Peyer's patch (tissue), 4 donors: ENCODE data around the gene CACHD1. TPM values are rescaled to one million over a fixed set of nuclear protein-coding genes. Genes with fewer than 3 reads are reported as not detected.
A peak's percentile ranks its signal among the peaks of the same experiment; 100 is the strongest.

ENCODE experiments used
- DNase-seq, 3 donors: peaks; one replicate each; pipeline ENCODE4 v3.0.0-alpha.2; 2017 to 2019
- H3K27ac ChIP-seq, 4 donors: fragments of 200-600 bp; sonication (generic); one replicate each; pipeline ENCODE4 v1.5.1; 2016 to 2019
- H3K27me3 ChIP-seq, 2 donors: fragments of 200-600 bp; sonication (generic); one replicate each; pipeline ENCODE4 v1.5.1; 2019
- H3K36me3 ChIP-seq, 3 donors: fragments of 200-600 bp; sonication (generic); one replicate each; pipeline ENCODE4 v1.5.1; 2016 to 2019
- H3K4me1 ChIP-seq, 4 donors: fragments of 200-600 bp; sonication (generic); one replicate each; pipeline ENCODE4 v1.5.1; 2016 to 2019
- H3K4me3 ChIP-seq, 4 donors: fragments of 200-600 bp; sonication (generic); 1 replicate in 3 of 4; 2 replicates in 1 of 4; pipeline ENCODE4 v1.5.1; 2016 to 2019; ENCODE audit warnings: mild to moderate bottlenecking in 1 of 4
- H3K9me3 ChIP-seq, 4 donors: fragments of 200-600 bp; sonication (generic); one replicate each; pipeline ENCODE4 v1.5.1; 2016 to 2019; ENCODE audit warnings: mild to moderate bottlenecking in 1 of 4
- POLR2A ChIP-seq, 2 donors: fragments of 450-650 bp; IDR thresholded peaks; one replicate each; pipeline ENCODE4 v1.5.1; 2017; ENCODE audit warnings: antibody characterized with exemption in 2 of 2, mild to moderate bottlenecking in 2 of 2, moderate library complexity in 2 of 2
- total RNA-seq, 4 donors: library from RNA; depleted of rRNA; stranded (reverse); fragments of >200 nt; gene quantifications; one replicate each; pipeline ENCODE4 v1.1.0, GENCODE V29; 2016
- TF ChIP-seq, protein P1 (sequence below), 6 experiments: fragments of 450-650 bp in 4 of 6; fragments of 200-600 bp in 2 of 6; sonication (generic) in 1 of 6; IDR thresholded peaks; one replicate each; pipeline ENCODE4 v1.5.1; 2017 to 2019; ENCODE audit warnings: antibody characterized with exemption in 6 of 6, mild to moderate bottlenecking in 3 of 6, moderate library complexity in 1 of 6

CACHD1 gene
- total RNA-seq, 4 donors from 2014 or later: 3.3 to 10.7 (median 6.3) TPM

DNA sequence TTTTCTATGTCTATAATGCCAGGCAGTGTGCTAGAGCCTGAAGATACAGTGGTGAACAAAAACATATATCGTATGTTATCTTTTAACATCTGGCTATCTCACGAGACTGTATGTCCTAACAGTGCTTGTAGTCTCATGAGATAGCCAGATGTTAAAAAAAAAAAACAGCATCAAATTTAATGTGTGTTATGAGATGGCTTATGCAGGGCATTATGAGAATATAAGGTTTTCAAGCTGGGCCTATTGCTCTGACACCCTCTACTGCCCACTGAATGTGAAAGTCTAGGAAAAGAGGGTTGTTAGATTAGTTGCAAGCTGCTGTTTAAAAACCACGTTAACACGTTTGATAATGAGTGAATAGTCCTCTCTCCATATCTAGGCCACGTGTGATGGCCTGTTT lies 109.8 kb downstream of the CACHD1 start:
- Histone ChIP-seq H3K27me3 (no peaks in the 10 kb centered on the region), H3K4me1 (no peaks in the 10 kb centered on the region), H3K9me3 (no peaks in the 10 kb centered on the region), H3K27ac (no peak overlapping the region), H3K4me3 (no peak overlapping the region), H3K36me3 (no peaks in the 10 kb centered on the region)
- no peak for DNase-seq
- no peak for TF ChIP-seq POLR2A (IDR thresholded peaks at IDR 0.05)
- TF ChIP-seq, protein P1, sequence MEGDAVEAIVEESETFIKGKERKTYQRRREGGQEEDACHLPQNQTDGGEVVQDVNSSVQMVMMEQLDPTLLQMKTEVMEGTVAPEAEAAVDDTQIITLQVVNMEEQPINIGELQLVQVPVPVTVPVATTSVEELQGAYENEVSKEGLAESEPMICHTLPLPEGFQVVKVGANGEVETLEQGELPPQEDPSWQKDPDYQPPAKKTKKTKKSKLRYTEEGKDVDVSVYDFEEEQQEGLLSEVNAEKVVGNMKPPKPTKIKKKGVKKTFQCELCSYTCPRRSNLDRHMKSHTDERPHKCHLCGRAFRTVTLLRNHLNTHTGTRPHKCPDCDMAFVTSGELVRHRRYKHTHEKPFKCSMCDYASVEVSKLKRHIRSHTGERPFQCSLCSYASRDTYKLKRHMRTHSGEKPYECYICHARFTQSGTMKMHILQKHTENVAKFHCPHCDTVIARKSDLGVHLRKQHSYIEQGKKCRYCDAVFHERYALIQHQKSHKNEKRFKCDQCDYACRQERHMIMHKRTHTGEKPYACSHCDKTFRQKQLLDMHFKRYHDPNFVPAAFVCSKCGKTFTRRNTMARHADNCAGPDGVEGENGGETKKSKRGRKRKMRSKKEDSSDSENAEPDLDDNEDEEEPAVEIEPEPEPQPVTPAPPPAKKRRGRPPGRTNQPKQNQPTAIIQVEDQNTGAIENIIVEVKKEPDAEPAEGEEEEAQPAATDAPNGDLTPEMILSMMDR (IDR thresholded peaks at IDR 0.05): no peak

DNA sequence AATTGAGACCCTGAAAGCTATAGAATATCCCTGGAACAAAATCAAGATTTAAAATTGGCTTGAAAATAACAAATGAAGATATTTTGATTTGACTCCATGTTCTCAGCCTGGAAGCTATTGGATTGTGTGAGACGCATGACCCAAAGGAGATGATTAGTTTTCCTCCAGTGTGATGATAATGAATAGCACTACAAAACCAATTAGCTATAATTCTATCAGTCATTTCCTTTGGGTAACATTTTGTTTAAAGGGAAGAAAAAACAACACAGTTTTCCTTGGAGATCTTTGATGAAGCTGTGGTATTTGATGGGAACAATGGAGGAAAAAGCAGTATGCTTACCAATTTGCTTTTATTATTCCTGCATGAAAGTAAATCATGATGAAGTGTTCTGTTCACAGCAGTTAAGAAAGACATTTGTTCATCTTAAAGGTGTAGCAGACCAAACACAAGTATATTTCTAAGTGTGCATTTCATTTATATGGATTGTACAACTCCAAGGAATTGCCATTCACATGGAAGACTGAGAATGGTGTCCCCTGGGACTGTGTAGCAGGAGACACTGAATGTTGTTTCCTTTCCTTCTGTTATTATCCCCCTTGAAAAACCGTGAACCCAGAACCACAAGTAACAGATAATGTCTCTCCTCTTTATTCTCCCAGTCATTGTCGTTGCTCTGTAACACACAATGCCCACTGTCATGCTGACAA lies 111.4 kb downstream of the CACHD1 start:
- TF ChIP-seq, protein P1 (IDR thresholded peaks at IDR 0.05): no peak
- no peak for TF ChIP-seq POLR2A (IDR thresholded peaks at IDR 0.05)
- H3K4me1 ChIP-seq: no peaks in the 10 kb centered on the region
- no peaks in the 10 kb centered on the region for H3K36me3 ChIP-seq
- H3K9me3 ChIP-seq: no peaks in the 10 kb centered on the region
- no peak overlapping the region for H3K4me3 ChIP-seq
- no peak overlapping the region for H3K27ac ChIP-seq
- no peaks in the 10 kb centered on the region for H3K27me3 ChIP-seq
- no peak for DNase-seq

DNA sequence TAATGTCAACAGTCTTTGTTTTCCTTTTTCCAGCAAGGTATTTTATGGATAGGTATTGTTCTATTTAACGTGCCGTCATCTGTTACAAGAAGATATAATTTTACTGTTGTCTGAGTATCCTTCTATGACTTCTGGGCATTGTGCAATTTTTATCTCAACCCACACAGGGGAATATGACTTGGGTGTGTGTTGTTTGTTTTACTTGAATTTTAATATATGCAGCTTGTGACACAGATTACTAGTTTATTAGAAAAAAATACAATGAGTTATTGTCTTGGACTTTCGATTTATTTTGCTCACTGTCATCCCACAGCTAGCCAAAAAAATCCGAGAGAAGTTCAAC lies 111.9 kb downstream of the CACHD1 start:
- Histone ChIP-seq H3K4me3 (no peak overlapping the region), H3K36me3 (no peaks in the 10 kb centered on the region), H3K4me1 (no peaks in the 10 kb centered on the region), H3K27me3 (no peaks in the 10 kb centered on the region), H3K27ac (no peak overlapping the region), H3K9me3 (no peaks in the 10 kb centered on the region)
- no peak for DNase-seq
- TF ChIP-seq, protein P1 (IDR thresholded peaks at IDR 0.05): no peak
- TF ChIP-seq POLR2A (IDR thresholded peaks at IDR 0.05): no peak

DNA sequence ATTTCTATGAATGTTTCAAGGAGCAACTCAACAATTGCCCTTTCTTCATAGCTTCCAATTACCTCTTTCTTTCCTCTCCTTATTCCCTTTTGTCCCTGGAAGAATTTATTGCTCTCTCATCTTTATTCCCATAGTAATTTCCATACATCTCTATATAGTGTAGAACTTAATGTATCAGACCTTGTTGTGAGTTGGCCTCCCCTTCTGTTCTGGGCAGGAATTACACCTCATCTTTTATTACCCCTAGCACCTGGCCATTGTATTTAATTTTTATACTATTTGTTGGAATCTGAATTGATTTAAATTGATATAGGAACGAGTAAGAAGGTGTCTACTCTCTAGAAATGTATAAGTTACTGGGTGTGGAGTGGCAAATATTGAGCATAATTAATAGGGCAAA lies 114.5 kb downstream of the CACHD1 start:
- Histone ChIP-seq H3K9me3 (no peaks in the 10 kb centered on the region), H3K36me3 (no peaks in the 10 kb centered on the region), H3K4me3 (no peak overlapping the region), H3K4me1 (no peaks in the 10 kb centered on the region), H3K27ac (no peak overlapping the region), H3K27me3 (no peaks in the 10 kb centered on the region)
- no peak for DNase-seq
- TF ChIP-seq, protein P1 (IDR thresholded peaks at IDR 0.05): peak in 3 of 6 experiments; percentile 71 to 74 (median 72)
- TF ChIP-seq POLR2A (IDR thresholded peaks at IDR 0.05): no peak

DNA sequence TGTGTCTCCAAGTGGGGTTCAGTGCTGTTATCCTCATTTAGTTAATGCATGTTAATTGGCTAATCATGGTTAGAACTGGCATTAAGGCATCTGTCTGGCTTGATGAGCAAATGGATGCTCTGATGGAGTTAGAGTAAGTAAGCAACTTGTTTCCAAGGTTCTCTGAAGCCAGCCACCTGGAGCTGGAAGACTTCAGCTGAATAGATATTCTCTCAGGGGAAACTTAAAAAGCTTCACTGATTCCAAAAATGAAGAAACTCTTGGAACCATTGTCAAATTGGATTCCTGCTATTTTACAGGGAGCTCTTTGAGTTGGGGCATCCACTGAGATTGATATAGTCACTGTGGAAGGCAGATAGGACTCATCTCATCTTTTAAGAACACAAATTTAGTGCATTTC lies 118.9 kb downstream of the CACHD1 start:
- H3K36me3 ChIP-seq: no peaks in the 10 kb centered on the region
- no peak overlapping the region for H3K4me3 ChIP-seq
- no peak overlapping the region for H3K27ac ChIP-seq
- TF ChIP-seq, protein P1 (IDR thresholded peaks at IDR 0.05): no peak
- TF ChIP-seq POLR2A (IDR thresholded peaks at IDR 0.05): no peak
- no peak for DNase-seq
- no peaks in the 10 kb centered on the region for H3K27me3 ChIP-seq
- H3K9me3 ChIP-seq: no peaks in the 10 kb centered on the region
- no peaks in the 10 kb centered on the region for H3K4me1 ChIP-seq

DNA sequence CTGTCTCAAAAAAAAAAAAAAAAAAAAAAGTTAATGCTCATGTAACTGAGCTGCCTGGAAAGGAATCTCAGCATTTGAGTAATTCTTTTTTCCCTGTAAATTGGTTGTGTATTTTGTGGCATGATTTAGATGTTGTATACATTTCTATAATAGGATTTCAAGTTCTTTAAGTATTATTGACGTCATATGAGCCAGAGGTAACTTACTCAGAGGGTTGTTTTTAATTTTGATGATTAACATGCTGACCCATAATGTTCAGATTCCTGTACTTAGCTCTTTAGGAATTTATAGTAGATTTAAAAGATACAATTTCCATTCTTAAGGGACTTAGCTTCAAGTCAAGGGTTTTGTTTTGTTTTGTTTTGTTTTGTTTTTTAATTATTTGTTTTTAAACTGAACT lies 120.4 kb downstream of the CACHD1 start:
- no peaks in the 10 kb centered on the region for H3K9me3 ChIP-seq
- no peaks in the 10 kb centered on the region for H3K27me3 ChIP-seq
- DNase-seq: no peak
- TF ChIP-seq, protein P1 (IDR thresholded peaks at IDR 0.05): no peak
- no peak for TF ChIP-seq POLR2A (IDR thresholded peaks at IDR 0.05)
- no peak overlapping the region for H3K27ac ChIP-seq
- no peak overlapping the region for H3K4me3 ChIP-seq
- no peaks in the 10 kb centered on the region for H3K36me3 ChIP-seq
- no peaks in the 10 kb centered on the region for H3K4me1 ChIP-seq
